HepG2 (cell line): Measurements from ENCODE around the gene PCDHB2. TPM values are rescaled to one million over a fixed set of nuclear protein-coding genes. Genes with fewer than 3 reads are reported as not detected.
A peak's percentile ranks its signal among the peaks of the same experiment; 100 is the strongest.

Experiments used
- CREM ChIP-seq, 2 experiments: sonication (generic) in 1 of 2; formaldehyde crosslinking in 1 of 2; IDR thresholded peaks; 2 replicates each; pipeline versions ENCODE4 v1.4.0 to v1.6.1; 2016 to 2020; ENCODE audit warnings: antibody characterized with exemption in 1 of 2, mild to moderate bottlenecking in 1 of 2, missing genetic modification reagents in 1 of 2
- CSRNP2 ChIP-seq: sonication (generic); formaldehyde crosslinking; conservative IDR thresholded peaks from 2 replicates; pipeline ENCODE4 v1.8.0; 2022; ENCODE audit warnings: low read depth, missing genetic modification reagents
- GABPB1 ChIP-seq: IDR thresholded peaks from 2 replicates; pipeline ENCODE4 v1.6.1; 2016; ENCODE audit warnings: mild to moderate bottlenecking, missing genetic modification reagents, moderate library complexity, missing compliant biosample characterization
- HDAC2 ChIP-seq: sonication (generic); formaldehyde crosslinking; IDR thresholded peaks from 2 replicates; pipeline ENCODE4 v1.4.0; 2020; ENCODE audit warnings: missing genetic modification reagents
- MIER2 ChIP-seq: IDR thresholded peaks from 2 replicates; pipeline ENCODE4 v1.6.1; 2016; ENCODE audit warnings: missing biosample characterization, missing genetic modification reagents
- PREB ChIP-seq: sonication (generic); formaldehyde crosslinking; IDR thresholded peaks from 2 replicates; pipeline ENCODE4 v1.4.0; 2020; ENCODE audit warnings: missing genetic modification reagents
- RARG ChIP-seq: sonication (generic); formaldehyde crosslinking; IDR thresholded peaks from 2 replicates; pipeline ENCODE4 v1.4.0; 2020; ENCODE audit warnings: low read depth, mild to moderate bottlenecking, missing genetic modification reagents
- SMARCE1 ChIP-seq: fragments of 450-650 bp; IDR thresholded peaks from 2 replicates; pipeline ENCODE4 v1.6.1; 2017; ENCODE audit warnings: borderline replicate concordance
- TCF7 ChIP-seq: sonication (generic); IDR thresholded peaks from 2 replicates; pipeline ENCODE4 v1.6.1; 2016; ENCODE audit warnings: antibody characterized with exemption, low read depth
- ZNF124 ChIP-seq: sonication (generic); formaldehyde crosslinking; IDR thresholded peaks from 2 replicates; pipeline ENCODE4 v1.4.0; 2020; ENCODE audit warnings: missing genetic modification reagents
- ZNF224 ChIP-seq: sonication (generic); formaldehyde crosslinking; IDR thresholded peaks from 2 replicates; pipeline ENCODE4 v1.5.0; 2020; ENCODE audit warnings: mild to moderate bottlenecking, missing genetic modification reagents
- ZNF225 ChIP-seq: sonication (generic); formaldehyde crosslinking; IDR thresholded peaks from 2 replicates; pipeline ENCODE4 v1.4.0; 2020; ENCODE audit warnings: mild to moderate bottlenecking, missing genetic modification reagents
- ZNF329 ChIP-seq: sonication (generic); formaldehyde crosslinking; IDR thresholded peaks from 2 replicates; pipeline ENCODE4 v1.9.0; 2021; ENCODE audit warnings: low read depth, mild to moderate bottlenecking, missing genetic modification reagents
- ZNF672 ChIP-seq: sonication (generic); formaldehyde crosslinking; IDR thresholded peaks from 2 replicates; pipeline ENCODE4 v1.8.1; 2022; ENCODE audit warnings: missing genetic modification reagents
- ZNF777 ChIP-seq: sonication (generic); formaldehyde crosslinking; IDR thresholded peaks from 2 replicates; pipeline ENCODE4 v1.4.0; 2020; ENCODE audit warnings: missing genetic modification reagents
- ZSCAN29 ChIP-seq: sonication (generic); formaldehyde crosslinking; conservative IDR thresholded peaks from 2 replicates; pipeline ENCODE4 v1.4.0; 2020; ENCODE audit warnings: mild to moderate bottlenecking, missing genetic modification reagents
- polyA plus RNA-seq, 8 experiments: library from polyadenylated mRNA; depleted of rRNA in 3 of 8; stranded (reverse) in 7 of 8; unstranded in 1 of 8; fragments of >200 nt; fragmentation: Illumina TruSeq in 4 of 8; extraction: Trizol in 4 of 8; gene quantifications; 2 replicates each; pipeline versions ENCODE4 v1.2.1 to v1.2.3, GENCODE V29; 2011 to 2016; ENCODE audit warnings: low read depth in 4 of 8, missing spikeins in 1 of 8, mixed read lengths in 1 of 8; ENCODE audit not compliant: insufficient read depth in 1 of 8
- total RNA-seq, 5 experiments: library from RNA; depleted of rRNA; stranded (reverse); fragments of >200 nt; fragmentation: Illumina TruSeq; extraction: Trizol; gene quantifications; 2 replicates each; pipeline ENCODE4 v1.2.3, GENCODE V29; 2016; ENCODE audit warnings: low read depth in 1 of 5
- TF ChIP-seq, protein P1 (sequence below): IDR thresholded peaks from 2 replicates; pipeline ENCODE4 v1.4.0; 2020; ENCODE audit warnings: mild to moderate bottlenecking, missing genetic modification reagents
- TF ChIP-seq, protein P2 (sequence below): sonication (generic); formaldehyde crosslinking; IDR thresholded peaks from 2 replicates; pipeline ENCODE4 v1.8.1; 2023; ENCODE audit warnings: missing genetic modification reagents, mild to moderate bottlenecking, borderline replicate concordance
- TF ChIP-seq, protein P3 (sequence below): sonication (generic); formaldehyde crosslinking; IDR thresholded peaks from 2 replicates; pipeline ENCODE4 v1.4.0; 2020; ENCODE audit warnings: missing genetic modification reagents

PCDHB2 gene
- total and polyA plus RNA-seq, 2 of the 13 experiments (the other 11 are each of a cell fraction or from before 2014, with no cell fraction given) = 7.1 to 7.5 TPM

- TF ChIP-seq, protein P1, sequence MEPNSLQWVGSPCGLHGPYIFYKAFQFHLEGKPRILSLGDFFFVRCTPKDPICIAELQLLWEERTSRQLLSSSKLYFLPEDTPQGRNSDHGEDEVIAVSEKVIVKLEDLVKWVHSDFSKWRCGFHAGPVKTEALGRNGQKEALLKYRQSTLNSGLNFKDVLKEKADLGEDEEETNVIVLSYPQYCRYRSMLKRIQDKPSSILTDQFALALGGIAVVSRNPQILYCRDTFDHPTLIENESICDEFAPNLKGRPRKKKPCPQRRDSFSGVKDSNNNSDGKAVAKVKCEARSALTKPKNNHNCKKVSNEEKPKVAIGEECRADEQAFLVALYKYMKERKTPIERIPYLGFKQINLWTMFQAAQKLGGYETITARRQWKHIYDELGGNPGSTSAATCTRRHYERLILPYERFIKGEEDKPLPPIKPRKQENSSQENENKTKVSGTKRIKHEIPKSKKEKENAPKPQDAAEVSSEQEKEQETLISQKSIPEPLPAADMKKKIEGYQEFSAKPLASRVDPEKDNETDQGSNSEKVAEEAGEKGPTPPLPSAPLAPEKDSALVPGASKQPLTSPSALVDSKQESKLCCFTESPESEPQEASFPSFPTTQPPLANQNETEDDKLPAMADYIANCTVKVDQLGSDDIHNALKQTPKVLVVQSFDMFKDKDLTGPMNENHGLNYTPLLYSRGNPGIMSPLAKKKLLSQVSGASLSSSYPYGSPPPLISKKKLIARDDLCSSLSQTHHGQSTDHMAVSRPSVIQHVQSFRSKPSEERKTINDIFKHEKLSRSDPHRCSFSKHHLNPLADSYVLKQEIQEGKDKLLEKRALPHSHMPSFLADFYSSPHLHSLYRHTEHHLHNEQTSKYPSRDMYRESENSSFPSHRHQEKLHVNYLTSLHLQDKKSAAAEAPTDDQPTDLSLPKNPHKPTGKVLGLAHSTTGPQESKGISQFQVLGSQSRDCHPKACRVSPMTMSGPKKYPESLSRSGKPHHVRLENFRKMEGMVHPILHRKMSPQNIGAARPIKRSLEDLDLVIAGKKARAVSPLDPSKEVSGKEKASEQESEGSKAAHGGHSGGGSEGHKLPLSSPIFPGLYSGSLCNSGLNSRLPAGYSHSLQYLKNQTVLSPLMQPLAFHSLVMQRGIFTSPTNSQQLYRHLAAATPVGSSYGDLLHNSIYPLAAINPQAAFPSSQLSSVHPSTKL (CRISPR knock-in tag) = no peak; the same call in 1 of the 2 replicates
- TF ChIP-seq ZNF672 (CRISPR knock-in tag) (no peak), ZNF329 (no peak), ZNF777 (CRISPR knock-in tag) (no peak), HDAC2 (peak; percentile 34; the same call in 1 of the 2 replicates), SMARCE1 (no peak), CSRNP2 (CRISPR knock-in tag) (no peak), ZNF224 (CRISPR knock-in tag) (no peak), ZNF225 (no peak), GABPB1 (no peak), ZSCAN29 (CRISPR knock-in tag) (no peak), MIER2 (no peak), CREM (IDR thresholded peaks at IDR 0.05) (no peak), CREM (CRISPR knock-in tag; IDR thresholded peaks at IDR 0.05) (no peak), ZNF124 (CRISPR knock-in tag) (no peak), PREB (no peak), RARG (CRISPR knock-in tag) (no peak), TCF7 (no peak)
- TF ChIP-seq, protein P2, sequence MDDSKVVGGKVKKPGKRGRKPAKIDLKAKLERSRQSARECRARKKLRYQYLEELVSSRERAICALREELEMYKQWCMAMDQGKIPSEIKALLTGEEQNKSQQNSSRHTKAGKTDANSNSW = no peak
- TF ChIP-seq, protein P3, sequence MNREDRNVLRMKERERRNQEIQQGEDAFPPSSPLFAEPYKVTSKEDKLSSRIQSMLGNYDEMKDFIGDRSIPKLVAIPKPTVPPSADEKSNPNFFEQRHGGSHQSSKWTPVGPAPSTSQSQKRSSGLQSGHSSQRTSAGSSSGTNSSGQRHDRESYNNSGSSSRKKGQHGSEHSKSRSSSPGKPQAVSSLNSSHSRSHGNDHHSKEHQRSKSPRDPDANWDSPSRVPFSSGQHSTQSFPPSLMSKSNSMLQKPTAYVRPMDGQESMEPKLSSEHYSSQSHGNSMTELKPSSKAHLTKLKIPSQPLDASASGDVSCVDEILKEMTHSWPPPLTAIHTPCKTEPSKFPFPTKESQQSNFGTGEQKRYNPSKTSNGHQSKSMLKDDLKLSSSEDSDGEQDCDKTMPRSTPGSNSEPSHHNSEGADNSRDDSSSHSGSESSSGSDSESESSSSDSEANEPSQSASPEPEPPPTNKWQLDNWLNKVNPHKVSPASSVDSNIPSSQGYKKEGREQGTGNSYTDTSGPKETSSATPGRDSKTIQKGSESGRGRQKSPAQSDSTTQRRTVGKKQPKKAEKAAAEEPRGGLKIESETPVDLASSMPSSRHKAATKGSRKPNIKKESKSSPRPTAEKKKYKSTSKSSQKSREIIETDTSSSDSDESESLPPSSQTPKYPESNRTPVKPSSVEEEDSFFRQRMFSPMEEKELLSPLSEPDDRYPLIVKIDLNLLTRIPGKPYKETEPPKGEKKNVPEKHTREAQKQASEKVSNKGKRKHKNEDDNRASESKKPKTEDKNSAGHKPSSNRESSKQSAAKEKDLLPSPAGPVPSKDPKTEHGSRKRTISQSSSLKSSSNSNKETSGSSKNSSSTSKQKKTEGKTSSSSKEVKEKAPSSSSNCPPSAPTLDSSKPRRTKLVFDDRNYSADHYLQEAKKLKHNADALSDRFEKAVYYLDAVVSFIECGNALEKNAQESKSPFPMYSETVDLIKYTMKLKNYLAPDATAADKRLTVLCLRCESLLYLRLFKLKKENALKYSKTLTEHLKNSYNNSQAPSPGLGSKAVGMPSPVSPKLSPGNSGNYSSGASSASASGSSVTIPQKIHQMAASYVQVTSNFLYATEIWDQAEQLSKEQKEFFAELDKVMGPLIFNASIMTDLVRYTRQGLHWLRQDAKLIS (CRISPR knock-in tag) = no peak
These were observed 9.9 kb upstream of the PCDHB2 start (continued) for GRCh38 chr5:141084487-141084989.
